ENCODE results near the gene TVP23C. TPM values are rescaled to one million over a fixed set of nuclear protein-coding genes. Genes with fewer than 3 reads are reported as not detected.

The TVP23C gene
- total RNA-seq, 2 experiments from 2014 or later, result 6.5 to 20.3 TPM

DNA sequence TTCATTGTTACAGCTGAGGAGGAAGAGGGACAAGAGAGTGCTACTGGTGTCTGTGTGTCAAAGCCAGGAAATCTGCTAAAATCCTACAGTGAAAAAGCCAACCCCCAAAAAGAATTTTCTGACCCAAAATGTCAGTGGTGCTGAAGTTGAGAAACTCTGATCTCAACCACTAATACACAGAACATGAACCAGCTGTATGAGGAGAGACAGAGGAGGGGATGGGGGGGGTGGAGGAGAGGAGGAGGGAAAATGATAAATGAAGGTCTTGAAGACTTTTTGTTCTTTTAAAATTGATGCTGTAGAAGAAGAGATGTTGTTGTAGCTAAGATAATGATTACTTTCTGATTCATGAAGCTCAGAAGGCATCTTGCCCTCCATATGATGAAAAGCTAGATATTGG, 68.5 kb downstream of the TVP23C start:
- CTCF ChIA-PET (ENCODE audit: unreplicated experiment), result no interaction called here
- H3K4me3 ChIP-seq (ENCODE audit: low read depth, low read length, poor library complexity, severe bottlenecking), result no peak overlapping the region

DNA sequence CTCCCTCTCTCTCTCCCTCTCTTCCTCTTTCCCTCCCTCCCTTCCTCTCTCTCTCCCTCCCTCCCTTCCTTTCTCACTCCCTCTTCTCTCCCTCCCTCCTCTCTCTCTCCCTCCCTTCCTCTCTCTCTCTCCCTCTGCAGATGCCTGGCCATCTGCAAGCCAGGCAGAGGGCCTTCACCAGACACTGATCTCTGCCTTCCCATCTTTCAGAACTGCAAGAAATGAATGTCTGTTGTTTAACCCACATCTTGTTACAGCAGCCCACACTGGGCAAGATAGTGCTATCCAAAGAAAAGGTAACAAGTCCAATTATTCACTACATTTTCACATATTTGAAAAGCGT, 69.6 kb downstream of the TVP23C start:
- intact Hi-C loops (cut with micrococcal nuclease; ENCODE audit: unreplicated experiment), result no loop called here
- no peak overlapping the region for H3K4me2 ChIP-seq (ENCODE audit: low read length)
- no TSS peak for BruUV-seq (replicated peaks)
- H2AFZ ChIP-seq (ENCODE audit: low read length), result no peak overlapping the region
- no peaks in the 10 kb centered on the region for H3K79me2 ChIP-seq (ENCODE audit: insufficient read depth, low read depth, low read length)
- H3K27ac ChIP-seq (ENCODE audit: low read depth, low read length, poor library complexity, severe bottlenecking), result no peak overlapping the region
- H3K4me3 ChIP-seq (ENCODE audit: low read depth, low read length, poor library complexity, severe bottlenecking), result no peak overlapping the region
- no peak for DNase-seq (ENCODE audit: low spot score)
- no peaks in the 10 kb centered on the region for H3K9me3 ChIP-seq (ENCODE audit: low read length)
- H3K9me2 ChIP-seq (ENCODE audit: insufficient read depth, low read length), result no peaks in the 10 kb centered on the region
- TF ChIP-seq EZH2phosphoT487 (IDR thresholded peaks at IDR 0.05; ENCODE audit: borderline replicate concordance, low read depth, low read length), result no peak
- TF ChIP-seq, protein P1, sequence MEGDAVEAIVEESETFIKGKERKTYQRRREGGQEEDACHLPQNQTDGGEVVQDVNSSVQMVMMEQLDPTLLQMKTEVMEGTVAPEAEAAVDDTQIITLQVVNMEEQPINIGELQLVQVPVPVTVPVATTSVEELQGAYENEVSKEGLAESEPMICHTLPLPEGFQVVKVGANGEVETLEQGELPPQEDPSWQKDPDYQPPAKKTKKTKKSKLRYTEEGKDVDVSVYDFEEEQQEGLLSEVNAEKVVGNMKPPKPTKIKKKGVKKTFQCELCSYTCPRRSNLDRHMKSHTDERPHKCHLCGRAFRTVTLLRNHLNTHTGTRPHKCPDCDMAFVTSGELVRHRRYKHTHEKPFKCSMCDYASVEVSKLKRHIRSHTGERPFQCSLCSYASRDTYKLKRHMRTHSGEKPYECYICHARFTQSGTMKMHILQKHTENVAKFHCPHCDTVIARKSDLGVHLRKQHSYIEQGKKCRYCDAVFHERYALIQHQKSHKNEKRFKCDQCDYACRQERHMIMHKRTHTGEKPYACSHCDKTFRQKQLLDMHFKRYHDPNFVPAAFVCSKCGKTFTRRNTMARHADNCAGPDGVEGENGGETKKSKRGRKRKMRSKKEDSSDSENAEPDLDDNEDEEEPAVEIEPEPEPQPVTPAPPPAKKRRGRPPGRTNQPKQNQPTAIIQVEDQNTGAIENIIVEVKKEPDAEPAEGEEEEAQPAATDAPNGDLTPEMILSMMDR (conservative IDR thresholded peaks at IDR 0.05; ENCODE audit: low read length), result no peak
- POLR2A ChIA-PET, result no interaction called here
- CTCF ChIA-PET (ENCODE audit: unreplicated experiment), result no interaction called here
- H3K36me3 ChIP-seq (ENCODE audit: insufficient read depth, low read length), result no peaks in the 10 kb centered on the region
- no peaks in the 10 kb centered on the region for H4K20me1 ChIP-seq (ENCODE audit: insufficient read depth, low read length)
- no peaks in the 10 kb centered on the region for H3K4me1 ChIP-seq (ENCODE audit: insufficient read depth, low read length, poor library complexity, severe bottlenecking)

More for the DNA sequence above, 68.5 kb downstream of the TVP23C start:
- Histone ChIP-seq H2AFZ (ENCODE audit: low read length) (no peak overlapping the region), H4K20me1 (ENCODE audit: insufficient read depth, low read length) (no peaks in the 10 kb centered on the region), H3K79me2 (ENCODE audit: insufficient read depth, low read depth, low read length) (no peaks in the 10 kb centered on the region), H3K9me2 (ENCODE audit: insufficient read depth, low read length) (no peaks in the 10 kb centered on the region), H3K4me1 (ENCODE audit: insufficient read depth, low read length, poor library complexity, severe bottlenecking) (no peaks in the 10 kb centered on the region), H3K27ac (ENCODE audit: low read depth, low read length, poor library complexity, severe bottlenecking) (no peak overlapping the region), H3K4me2 (ENCODE audit: low read length) (no peak overlapping the region), H3K36me3 (ENCODE audit: insufficient read depth, low read length) (no peaks in the 10 kb centered on the region), H3K9me3 (ENCODE audit: low read length) (no peaks in the 10 kb centered on the region)
- POLR2A ChIA-PET, result no interaction called here
- BruUV-seq (replicated peaks), result no TSS peak
- TF ChIP-seq, protein P1 (conservative IDR thresholded peaks at IDR 0.05; ENCODE audit: low read length), result no peak
- no peak for TF ChIP-seq EZH2phosphoT487 (IDR thresholded peaks at IDR 0.05; ENCODE audit: borderline replicate concordance, low read depth, low read length)
- DNase-seq (ENCODE audit: low spot score), result no peak
- intact Hi-C loops (cut with micrococcal nuclease; ENCODE audit: unreplicated experiment), result no loop called here

DNA sequence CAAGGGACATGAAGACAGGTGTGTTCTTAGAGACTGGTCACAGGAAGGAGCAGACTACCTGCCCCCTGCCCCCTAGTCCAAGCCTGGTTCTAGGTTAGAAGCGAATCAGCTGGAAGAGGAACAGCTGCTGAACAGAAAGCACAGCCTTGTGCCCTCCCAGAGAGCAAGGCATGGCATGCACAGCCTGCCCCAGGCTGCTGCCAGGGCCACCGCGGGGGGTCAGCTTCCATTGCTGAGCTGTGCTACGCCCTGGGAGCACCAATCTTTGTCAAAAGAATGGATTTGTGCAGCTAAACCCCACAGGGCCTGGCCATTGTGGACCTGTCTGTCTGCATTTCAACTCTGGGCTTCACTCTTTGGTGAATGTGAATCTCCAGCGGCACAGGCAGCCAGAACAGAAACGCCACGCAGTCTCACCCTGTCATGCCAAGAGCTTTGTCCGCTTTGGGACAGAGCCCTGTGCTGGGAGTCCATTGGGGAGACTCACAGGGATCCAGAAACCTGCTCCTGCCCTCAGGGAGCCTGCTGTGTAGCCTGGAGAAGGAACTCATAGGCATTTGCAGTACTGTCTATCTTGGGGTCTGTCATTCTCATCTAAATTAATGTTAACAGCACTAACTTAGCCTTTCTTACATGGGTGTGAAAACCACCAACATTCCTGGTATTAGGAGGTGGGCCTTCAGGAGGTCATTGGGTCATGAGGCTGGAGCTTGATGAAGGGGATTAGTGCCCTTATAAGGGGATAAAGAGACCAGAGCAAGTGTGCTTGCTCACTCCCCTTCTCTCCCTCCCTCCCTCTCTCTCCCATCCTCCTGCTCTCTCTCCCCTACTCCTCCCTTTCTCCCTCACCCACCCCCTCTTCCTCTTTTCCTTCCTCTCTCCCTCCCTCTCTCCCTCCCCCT, 70.2 kb downstream of the TVP23C start:
- ChIA-PET POLR2A (no interaction called here), CTCF (ENCODE audit: unreplicated experiment) (no interaction called here)
- intact Hi-C loops (cut with micrococcal nuclease; ENCODE audit: unreplicated experiment), result no loop called here
- no peak overlapping the region for H3K4me2 ChIP-seq (ENCODE audit: low read length)
- H3K4me1 ChIP-seq (ENCODE audit: insufficient read depth, low read length, poor library complexity, severe bottlenecking), result no peaks in the 10 kb centered on the region
- TF ChIP-seq, protein P1 (conservative IDR thresholded peaks at IDR 0.05; ENCODE audit: low read length), result no peak
- TF ChIP-seq EZH2phosphoT487 (IDR thresholded peaks at IDR 0.05; ENCODE audit: borderline replicate concordance, low read depth, low read length), result no peak
- H4K20me1 ChIP-seq (ENCODE audit: insufficient read depth, low read length), result no peaks in the 10 kb centered on the region
- DNase-seq (ENCODE audit: low spot score), result no peak
- H3K9me3 ChIP-seq (ENCODE audit: low read length), result no peaks in the 10 kb centered on the region
- H3K27ac ChIP-seq (ENCODE audit: low read depth, low read length, poor library complexity, severe bottlenecking), result no peak overlapping the region
- H3K36me3 ChIP-seq (ENCODE audit: insufficient read depth, low read length), result no peaks in the 10 kb centered on the region
- BruUV-seq (replicated peaks), result no TSS peak
- no peaks in the 10 kb centered on the region for H3K79me2 ChIP-seq (ENCODE audit: insufficient read depth, low read depth, low read length)
- H3K4me3 ChIP-seq (ENCODE audit: low read depth, low read length, poor library complexity, severe bottlenecking), result no peak overlapping the region
- no peaks in the 10 kb centered on the region for H3K9me2 ChIP-seq (ENCODE audit: insufficient read depth, low read length)
- H2AFZ ChIP-seq (ENCODE audit: low read length), result no peak overlapping the region
